Choroid plexus epithelial cell (primary cell): Measurements from ENCODE around the gene CPA5.

Source experiments
- DNase-seq: peaks from one replicate; pipeline ENCODE4 v3.0.0-alpha.2; 2010; ENCODE audit warnings: low read depth
- H3K4me3 ChIP-seq: 2 replicates; pipeline ENCODE4 v1.5.1; 2011; ENCODE audit warnings: low read depth, mild to moderate bottlenecking, control low read depth, low read length, moderate library complexity
- CTCF ChIP-seq: conservative IDR thresholded peaks from 2 replicates; pipeline ENCODE4 v1.5.1; 2011; ENCODE audit warnings: low read depth, mild to moderate bottlenecking, control low read depth, inconsistent platforms, low read length, moderate library complexity

The CPA5 gene

GRCh38 chr7:130352194-130353074 is 7.8 kb downstream of the CPA5 start:
- no peak overlapping the region for H3K4me3 ChIP-seq
- DNase-seq: peak; percentile 78
- no peak for TF ChIP-seq CTCF

- TF ChIP-seq CTCF: no peak
- DNase-seq: no peak
Measured at GRCh38 chr7:130353196-130353595, 8.6 kb downstream of the CPA5 start.

GRCh38 chr7:130356121-130356875 is 11.7 kb downstream of the CPA5 start:
- peak; percentile 97 for DNase-seq
- H3K4me3 ChIP-seq: no peak overlapping the region
- no peak for TF ChIP-seq CTCF

More at GRCh38 chr7:130353196-130353595, 8.6 kb downstream of the CPA5 start:
- H3K4me3 ChIP-seq: no peak overlapping the region

- DNase-seq: peak; percentile 95
- TF ChIP-seq CTCF: peak; percentile 18
- no peak overlapping the region for H3K4me3 ChIP-seq
Measured at GRCh38 chr7:130356876-130357611, 12.4 kb downstream of the CPA5 start.

- TF ChIP-seq CTCF: no peak
- no peak for DNase-seq
- H3K4me3 ChIP-seq: no peak overlapping the region
Measured at GRCh38 chr7:130358471-130358870, 13.9 kb downstream of the CPA5 start.

- no peak for TF ChIP-seq CTCF
- H3K4me3 ChIP-seq: no peak overlapping the region
- DNase-seq: no peak
Measured at GRCh38 chr7:130359276-130359857, 14.8 kb downstream of the CPA5 start.
